HFF-Myc (cell line): ENCODE measurements around the gene TAMM41.

Source experiments
- DNase-seq: peaks from one replicate; pipeline ENCODE4 v3.0.0-alpha.2; 2011; ENCODE audit warnings: low read depth; ENCODE audit errors: extremely low read depth
- H3K4me3 ChIP-seq: replicated peaks from 2 replicates; pipeline ENCODE4 v1.5.1; 2011; ENCODE audit warnings: low read depth, mild to moderate bottlenecking, control low read depth, low read length
- CTCF ChIP-seq: IDR thresholded peaks from 2 replicates; pipeline ENCODE4 v1.5.1; 2012; ENCODE audit warnings: mild to moderate bottlenecking, low read depth, low read length, control low read depth; ENCODE audit errors: missing control alignments

TAMM41 gene

GRCh38 chr3:11826628-11827265 lies 19.9 kb downstream of the TAMM41 start:
- TF ChIP-seq CTCF: no peak
- H3K4me3 ChIP-seq: no peak overlapping the region
- DNase-seq: no peak

GRCh38 chr3:11825301-11825700 lies 21.4 kb downstream of the TAMM41 start:
- no peak for TF ChIP-seq CTCF
- H3K4me3 ChIP-seq: no peak overlapping the region
- no peak for DNase-seq

DNA sequence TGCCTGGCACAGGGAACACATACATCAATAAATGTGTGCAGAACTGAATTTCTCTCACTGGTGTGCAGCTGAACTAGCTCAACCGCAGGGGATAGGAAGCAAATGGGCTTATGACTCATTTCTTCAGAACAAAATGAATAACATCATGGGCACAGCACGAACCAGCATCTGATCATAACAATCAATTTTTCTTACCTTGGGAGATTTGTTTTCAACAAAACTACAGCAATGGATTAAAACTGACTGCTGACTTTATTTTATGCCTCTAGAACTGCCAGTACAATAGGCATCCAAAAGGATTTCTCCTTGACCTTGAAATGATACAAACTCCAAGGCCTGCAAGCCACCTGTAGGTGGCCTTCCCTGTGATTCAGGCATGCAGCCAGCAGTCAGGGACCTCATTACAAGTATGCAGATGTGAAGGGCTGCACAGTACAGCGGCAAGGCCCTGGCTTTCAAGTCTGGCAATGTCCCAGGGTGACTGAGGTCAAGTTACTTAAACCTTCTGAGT lies 26.1 kb downstream of the TAMM41 start:
- peak; percentile 72 for DNase-seq
- peak; percentile 27 for TF ChIP-seq CTCF
- H3K4me3 ChIP-seq: no peak overlapping the region

- no peak overlapping the region for H3K4me3 ChIP-seq
- TF ChIP-seq CTCF: no peak
- no peak for DNase-seq
These were observed 27.5 kb downstream of the TAMM41 start for GRCh38 chr3:11819146-11819689.

DNA sequence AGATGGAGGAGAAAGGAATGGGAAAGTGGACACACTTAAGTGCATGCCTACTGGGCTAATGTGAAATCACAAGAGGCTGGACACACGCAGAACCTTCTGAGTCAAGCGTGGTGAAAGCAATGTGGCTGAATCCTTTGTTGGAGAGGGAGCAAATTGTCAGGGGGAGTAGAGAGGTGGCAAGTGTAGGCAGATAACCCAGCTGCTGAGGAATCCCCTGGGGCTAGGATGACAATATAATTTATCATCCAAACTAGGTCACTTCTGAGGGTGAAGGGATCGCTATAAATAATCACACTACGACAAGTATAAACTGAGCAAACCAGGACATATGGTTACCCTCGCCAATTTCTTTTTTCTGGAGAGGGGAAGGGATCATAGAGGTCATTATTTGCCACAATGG lies 28.7 kb downstream of the TAMM41 start:
- TF ChIP-seq CTCF: no peak
- H3K4me3 ChIP-seq: no peak overlapping the region
- DNase-seq: no peak

- no peak overlapping the region for H3K4me3 ChIP-seq
- no peak for DNase-seq
- TF ChIP-seq CTCF: no peak
These were observed 31.6 kb downstream of the TAMM41 start for GRCh38 chr3:11815111-11815510.
